UCSD-AML1 (cell line): ENCODE results near the gene TMEM256.

Experiments
- DNase-seq: peaks from one replicate; lab custom pipeline; 2025; ENCODE audit not compliant: unreplicated experiment; lab: John Stamatoyannopoulos, UW

TMEM256 gene

DNA sequence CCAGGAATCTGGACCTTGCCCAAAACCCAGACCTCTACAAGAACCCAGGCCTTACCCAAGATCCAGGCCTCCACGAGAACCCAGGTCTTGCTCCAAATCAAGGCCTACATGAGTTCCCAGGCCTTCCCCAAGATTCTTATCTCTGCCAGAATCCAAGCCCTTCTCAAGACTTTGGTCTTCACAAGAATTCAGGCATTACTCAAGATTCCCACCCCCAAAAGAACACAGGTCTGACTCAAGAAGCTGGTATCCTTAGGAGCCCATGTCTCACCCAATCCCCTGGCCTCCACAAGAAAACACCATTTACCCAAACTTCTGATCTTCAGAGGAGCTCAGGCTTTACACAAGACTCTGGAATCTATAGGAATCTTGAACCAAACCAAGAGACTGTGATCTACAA, 27.3 kb upstream of the TMEM256 start:
- no peak for DNase-seq

DNA sequence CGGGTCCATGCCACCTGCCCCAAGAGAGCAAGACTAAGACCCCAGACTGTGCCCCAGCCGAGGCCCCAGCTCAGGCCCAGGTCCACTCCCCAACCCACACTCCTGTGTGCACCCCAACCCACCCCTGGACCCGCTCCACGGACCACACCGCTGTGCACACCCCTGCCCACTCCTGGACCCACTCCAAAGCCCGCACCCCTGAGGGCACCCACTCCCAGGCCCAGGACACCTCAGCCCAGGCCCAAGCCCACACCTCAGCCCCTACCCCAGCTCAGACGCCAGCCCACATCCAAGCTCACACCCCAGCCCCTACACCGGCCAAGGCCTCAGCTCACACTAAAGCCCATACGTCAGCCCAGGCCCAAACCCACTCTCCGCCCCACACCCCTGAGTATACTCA, 25.8 kb upstream of the TMEM256 start:
- DNase-seq = no peak

DNA sequence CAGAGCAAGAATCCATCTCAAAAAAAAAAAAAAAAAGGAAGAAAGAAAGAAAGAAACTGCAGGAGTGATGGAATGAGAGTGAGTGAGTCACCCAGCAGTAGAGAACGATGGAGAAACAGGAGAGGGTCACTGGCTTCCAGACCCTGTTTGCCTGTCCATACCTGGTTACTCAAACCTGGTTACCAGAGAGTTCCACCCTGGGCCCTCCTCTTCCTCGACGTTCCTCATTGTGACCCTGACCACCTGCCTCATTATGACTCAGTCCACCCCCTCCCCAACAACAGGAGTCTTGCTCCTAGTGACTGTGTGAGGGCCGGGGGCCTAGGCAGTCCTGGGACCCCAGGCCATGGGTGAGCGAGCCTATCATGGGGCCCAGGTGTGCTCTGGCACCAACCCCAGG, 24.7 kb upstream of the TMEM256 start, which contains the start of gene SPEM3:
Gene SPEM3, plus strand, starts transcription at position 301 of the 400 bp plus-strand sequence. Its CDS starts 46 bp downstream, at position 347.
- DNase-seq = no peak

DNA sequence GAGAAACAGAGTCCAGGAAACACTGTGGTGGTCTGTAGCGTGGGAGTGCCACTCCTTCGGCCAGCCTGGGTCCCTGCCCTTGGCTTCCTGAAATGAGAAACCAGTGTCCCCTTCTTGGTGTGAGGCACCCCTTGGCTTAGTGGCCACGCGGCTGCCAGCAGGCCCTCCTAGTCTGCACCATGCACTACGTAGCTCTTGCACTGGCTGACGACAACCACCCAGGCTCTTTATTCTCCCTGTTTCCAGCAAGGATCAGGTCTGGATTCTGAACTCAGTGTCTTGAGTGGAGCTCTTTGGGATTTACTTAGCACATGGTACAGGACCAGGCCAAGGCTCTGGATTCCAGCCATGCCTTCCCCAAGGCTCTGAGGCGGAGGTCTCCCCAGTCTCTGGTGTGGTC, 23.7 kb upstream of the TMEM256 start:
- DNase-seq = no peak

DNA sequence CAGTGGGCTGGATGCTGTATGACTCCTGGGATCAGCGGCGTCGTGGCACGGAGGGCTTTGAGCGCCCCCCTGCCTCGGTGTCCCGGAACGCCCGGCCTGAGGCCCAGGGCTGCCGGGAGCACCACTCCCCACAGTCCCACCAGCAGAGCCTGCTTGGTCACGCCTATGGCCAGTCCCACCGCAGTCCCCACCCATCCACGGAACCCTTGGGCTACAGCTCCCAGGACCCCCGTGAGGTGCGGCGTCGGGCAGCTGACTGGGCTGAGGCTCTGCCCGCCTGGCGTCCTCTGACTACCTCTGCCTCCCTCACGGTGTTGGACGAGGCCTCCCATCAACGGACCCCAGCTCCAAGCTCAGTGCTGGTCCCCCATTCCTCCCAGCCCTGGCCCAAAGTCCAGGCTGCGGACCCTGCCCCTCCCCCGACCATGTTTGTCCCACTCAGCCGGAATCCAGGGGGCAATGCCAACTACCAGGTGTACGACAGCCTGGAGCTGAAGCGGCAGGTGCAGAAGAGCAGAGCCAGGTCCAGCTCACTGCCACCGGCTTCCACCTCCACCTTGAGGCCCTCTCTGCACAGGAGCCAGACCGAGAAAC, 23.1 kb upstream of the TMEM256 start:
- no peak for DNase-seq

DNA sequence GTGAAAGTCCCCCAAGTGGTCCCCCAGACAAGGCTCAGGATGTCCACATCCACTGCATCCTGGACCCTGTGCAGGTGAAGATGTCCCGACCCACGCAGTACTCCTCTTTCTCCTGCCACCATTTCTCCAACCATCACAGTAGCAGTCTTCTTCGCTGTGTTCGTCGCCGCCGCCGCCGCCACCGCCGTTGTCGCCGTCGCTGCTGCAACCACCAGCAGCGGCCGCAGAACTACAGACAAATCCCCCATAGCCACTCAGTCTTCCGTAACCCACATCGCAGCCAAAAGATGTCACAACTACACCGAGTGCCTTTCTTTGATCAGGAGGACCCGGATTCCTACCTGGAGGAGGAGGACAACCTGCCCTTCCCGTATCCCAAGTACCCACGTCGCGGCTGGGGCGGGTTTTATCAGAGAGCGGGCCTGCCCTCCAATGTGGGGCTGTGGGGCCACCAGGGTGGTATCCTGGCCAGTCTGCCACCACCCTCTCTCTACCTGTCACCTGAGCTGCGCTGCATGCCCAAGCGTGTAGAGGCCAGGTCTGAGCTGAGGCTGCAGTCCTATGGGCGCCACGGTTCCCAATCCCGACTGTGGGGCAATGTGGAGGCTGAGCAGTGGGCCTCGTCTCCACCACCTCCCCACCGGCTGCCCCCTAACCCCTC, 22.4 kb upstream of the TMEM256 start:
- DNase-seq = no peak

DNA sequence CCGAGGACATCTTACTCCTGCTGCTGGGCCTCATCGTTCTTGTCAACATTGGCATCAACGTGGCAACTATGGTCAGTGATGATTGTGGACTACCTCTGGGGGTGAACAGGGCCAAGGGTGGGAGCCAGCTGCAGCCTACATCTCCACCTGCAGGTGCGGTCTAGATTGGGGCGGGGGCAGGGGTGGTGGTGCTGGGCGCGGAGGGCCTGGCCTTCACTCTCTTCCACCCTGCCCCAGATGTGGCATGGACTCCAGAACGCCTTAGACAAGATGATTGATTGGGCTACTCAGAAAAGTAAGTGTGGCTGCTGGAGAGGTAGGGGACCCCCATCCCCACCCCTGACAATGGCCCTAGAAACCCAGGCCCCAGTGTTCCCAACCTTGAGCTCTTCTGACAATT, 21.9 kb upstream of the TMEM256 start:
- DNase-seq = no peak

DNA sequence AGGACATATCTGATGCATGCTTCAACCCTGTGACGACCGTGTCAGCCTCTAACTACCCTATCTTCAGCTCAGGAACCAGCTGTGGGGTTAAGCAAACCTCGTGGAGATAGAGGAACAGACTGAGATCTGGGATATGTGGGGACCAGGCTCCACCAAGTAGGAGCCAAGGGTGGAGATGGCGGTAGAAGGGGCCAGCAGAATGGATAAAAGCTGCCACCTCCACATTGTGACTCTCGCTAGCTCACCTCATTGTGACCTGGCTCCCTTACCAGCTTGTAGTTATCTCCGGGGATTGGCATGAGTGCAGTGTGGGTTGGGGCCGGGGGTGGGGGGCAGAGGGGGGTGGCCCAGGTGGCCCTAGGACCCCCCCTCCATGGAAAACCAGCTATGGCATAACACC, 21.4 kb upstream of the TMEM256 start, which contains the start of gene SPEM2:
Gene SPEM2, plus strand, starts transcription at position 301 of the 400 bp plus-strand sequence. Its CDS starts 73 bp downstream, at position 374.
- DNase-seq = no peak

DNA sequence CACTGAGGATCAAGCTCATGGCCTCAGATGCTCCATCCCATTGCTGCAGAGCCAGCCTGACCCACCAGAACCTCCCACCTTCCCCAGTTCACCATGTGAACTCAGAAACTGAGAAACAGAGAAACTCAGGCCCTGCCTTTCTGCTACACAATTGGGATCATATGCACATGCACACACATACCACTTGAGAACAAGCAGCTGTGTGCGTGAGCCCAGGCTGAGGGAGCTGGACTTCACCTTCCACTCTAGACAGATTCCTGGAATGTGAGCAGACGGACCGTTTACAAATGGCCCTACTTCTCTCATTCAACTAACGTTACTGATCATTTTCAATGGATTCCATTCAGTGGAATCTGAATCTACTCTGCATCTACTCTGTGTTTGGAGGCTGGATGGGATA, 19.8 kb upstream of the TMEM256 start:
- DNase-seq = no peak

DNA sequence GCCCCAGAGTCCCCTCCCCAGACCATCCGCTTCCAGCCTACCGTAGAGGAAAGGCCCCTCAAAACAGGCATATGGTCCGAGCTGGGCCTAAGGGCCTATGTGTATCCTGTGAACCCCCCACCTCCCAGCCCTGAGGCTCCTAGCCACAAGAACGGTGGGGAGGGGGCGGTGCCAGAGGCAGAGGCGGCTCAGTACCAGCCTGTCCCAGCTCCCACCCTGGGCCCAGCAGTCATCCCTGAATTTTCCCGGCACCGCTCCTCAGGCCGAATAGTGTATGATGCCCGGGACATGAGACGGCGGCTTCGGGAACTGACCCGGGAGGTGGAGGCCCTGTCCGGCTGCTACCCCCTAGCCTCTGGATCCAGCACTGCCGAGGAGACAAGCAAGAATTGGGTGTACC, 17.3 kb upstream of the TMEM256 start:
- DNase-seq = no peak

DNA sequence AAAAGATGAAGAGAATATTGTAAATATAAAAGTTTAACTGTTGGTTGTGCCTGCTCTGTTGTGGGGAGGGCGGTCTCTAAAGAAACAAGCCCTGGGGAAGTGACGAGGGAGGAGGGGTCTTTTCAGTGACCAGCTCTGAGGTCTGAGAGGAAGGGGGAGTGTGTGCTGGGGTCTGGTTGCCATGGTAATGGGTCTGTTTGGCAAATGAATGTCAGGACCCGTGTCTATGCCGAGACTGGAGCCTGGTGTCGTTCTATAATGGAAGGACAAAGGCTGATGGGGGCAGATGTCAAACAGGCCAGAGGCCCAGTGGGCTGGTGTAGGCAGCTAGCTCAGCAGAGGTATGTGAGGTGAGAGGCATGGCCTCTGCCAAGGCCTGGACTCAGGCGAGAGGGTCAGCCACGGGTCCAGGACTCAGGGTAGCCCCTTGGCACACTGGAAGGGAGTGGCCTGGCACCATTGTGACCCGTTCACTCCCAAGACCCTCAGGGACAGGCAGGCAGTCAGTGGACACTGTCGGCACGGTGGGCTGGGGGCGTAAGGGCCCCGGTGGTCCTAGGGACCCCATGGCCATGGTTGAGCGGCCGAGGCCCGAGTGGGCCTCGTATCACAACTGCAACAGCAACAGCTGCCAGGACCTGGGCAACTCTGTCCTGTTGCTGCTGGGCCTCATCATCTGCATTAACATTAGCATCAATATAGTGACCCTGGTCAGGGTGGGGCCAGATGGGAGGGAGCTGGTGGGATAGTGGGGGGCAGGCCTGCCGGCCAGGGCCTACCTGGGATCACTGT, 16.1 kb upstream of the TMEM256 start, which contains the start of gene SPEM1:
Gene SPEM1, plus strand, starts transcription at position 506 of the 792 bp plus-strand sequence. Its CDS starts 61 bp downstream, at position 567.
- no peak for DNase-seq

DNA sequence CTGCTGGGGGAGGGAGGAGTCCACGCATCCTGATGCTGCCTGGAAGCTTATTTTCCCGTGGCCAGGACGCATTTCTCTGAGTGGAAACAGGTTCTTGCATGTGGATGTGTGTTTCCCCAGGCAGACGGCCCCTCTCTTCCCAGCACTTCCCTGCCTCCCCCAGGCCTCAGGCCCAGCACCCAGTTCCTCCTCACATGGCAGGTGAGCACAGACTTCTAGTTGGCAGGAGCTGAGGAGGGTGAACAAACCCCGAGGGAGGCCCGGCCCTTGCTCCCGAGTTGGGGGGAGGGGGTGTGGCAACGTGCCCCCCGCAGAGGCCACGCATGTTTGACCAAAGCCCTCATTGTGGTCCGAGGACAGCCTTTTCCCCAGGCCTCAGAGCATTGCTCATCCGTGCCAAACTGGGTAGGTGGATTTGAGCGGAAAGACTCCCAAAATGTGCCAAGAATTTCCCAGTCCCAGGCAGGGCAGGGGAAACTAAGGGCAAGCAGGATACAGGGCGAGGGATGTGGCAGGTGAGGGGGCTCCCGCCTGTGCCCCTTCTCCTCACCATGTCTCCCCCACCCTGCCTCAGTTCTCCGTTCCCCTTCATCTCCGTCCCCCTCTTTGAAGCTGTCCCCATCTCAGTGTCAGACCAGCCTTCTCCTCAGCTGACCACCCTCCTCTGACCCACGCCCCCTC, 14.7 kb upstream of the TMEM256 start:
- DNase-seq = no peak

DNA sequence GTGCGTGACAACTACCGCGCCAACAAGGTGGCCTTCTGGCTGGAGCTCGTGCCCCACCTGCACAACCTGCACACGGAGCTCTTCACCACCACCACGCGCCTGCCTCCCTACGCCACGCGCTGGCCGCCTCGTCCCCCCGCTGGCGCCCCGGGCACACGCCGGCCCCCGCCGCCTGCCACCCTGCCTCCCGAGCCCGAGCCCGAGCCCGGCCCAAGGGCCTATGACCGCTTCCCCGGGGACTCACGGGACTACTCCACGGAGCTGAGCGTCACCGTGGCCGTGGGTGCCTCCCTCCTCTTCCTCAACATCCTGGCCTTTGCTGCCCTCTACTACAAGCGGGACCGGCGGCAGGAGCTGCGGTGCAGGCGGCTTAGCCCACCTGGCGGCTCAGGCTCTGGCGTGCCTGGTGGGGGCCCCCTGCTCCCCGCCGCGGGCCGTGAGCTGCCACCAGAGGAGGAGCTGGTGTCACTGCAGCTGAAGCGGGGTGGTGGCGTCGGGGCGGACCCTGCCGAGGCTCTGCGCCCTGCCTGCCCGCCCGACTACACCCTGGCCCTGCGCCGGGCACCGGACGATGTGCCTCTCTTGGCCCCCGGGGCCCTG, 13.3 kb upstream of the TMEM256 start:
- no peak for DNase-seq

DNA sequence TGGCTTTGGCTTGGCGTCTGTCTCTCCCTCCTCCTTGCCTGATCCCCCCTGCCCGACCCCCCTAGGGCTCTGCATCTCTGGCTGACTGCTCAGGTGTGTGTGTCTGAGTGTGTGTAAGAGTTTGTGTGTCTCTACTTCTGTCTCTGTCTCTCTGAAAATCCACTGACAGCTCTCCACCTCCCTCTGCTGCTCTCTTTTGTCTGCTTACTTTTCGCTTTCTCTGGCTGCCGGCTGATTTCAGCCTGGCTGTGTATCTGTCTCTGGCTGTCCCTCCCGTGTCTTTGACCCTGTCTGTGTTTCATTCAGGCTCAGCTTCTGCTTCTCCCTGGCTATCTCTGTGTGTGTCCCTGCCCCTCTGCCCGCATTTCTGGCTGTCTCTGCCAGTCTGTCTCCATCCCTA, 12.4 kb upstream of the TMEM256 start:
- no peak for DNase-seq

DNA sequence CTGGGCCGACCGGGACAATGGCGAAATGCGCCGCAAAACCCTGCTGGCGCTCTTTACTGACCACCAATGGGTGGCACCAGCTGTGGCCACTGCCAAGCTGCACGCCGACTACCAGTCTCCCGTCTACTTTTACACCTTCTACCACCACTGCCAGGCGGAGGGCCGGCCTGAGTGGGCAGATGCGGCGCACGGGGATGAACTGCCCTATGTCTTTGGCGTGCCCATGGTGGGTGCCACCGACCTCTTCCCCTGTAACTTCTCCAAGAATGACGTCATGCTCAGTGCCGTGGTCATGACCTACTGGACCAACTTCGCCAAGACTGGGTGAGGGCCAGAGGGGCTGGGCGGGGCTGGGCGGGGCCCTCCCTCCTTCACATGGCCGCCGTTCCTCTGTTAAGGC, 11.9 kb upstream of the TMEM256 start:
- no peak for DNase-seq

DNA sequence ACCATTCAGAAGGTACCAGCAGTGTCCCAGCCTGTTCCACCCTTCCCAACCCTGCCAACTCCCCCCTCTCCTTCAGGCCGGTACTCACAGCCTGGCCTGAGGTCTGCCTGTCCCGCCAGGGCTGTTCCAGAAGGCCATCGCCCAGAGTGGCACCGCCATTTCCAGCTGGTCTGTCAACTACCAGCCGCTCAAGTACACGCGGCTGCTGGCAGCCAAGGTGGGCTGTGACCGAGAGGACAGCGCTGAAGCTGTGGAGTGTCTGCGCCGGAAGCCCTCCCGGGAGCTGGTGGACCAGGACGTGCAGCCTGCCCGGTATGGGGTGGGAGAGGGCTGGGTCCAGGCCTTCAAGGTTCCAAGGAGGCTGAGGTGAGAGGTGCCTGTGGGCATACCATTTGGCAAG, 10.9 kb upstream of the TMEM256 start:
- no peak for DNase-seq

DNA sequence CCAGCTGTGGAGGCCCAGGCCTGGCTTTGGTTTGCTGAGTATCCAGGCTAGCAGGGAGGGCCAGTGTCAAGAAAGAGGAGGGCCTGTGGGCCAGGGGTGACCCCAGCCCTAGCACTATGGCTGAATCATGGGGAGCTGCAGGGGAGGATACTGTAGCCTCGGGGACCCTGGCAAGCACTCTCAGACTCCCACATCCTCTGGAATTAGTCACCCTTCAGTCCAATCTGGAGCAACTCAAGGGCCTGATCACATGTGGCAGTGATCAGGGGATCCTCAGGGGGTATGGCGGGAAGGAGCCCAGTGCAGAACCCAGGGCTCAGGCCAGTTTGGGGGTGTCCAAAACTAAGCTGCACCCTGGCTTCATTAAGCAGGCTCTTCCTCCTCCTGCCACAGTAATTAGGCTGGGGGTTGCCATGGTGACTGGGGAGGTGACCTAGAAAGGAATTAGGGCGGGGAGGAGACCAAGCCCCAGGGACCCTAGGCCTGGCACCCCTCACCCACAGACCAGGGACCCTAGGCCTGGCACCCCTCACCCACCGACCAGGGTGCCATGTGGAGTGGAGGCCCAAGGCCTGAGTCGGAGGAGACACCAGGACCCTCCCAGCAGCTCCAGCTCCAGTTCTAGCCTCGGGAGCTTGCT, 9.6 kb upstream of the TMEM256 start:
- DNase-seq = no peak

DNA sequence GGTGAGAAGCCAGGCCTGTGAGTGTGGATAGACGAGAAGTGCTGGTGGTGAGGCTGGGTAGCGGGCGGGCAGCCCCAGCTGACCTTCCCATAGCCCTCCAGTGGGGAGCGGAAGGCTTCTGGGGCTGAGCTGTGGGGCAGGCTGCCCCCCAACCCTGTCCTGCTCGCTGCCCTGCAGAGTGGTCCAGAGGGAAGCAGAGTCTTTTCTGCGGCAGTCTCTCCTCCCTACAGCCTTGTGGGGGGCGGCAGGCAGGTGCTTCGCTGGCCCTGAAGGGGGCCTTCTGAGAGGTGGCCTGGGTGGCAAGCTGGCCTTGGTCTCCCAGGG, 7.5 kb upstream of the TMEM256 start:
- no peak for DNase-seq

DNA sequence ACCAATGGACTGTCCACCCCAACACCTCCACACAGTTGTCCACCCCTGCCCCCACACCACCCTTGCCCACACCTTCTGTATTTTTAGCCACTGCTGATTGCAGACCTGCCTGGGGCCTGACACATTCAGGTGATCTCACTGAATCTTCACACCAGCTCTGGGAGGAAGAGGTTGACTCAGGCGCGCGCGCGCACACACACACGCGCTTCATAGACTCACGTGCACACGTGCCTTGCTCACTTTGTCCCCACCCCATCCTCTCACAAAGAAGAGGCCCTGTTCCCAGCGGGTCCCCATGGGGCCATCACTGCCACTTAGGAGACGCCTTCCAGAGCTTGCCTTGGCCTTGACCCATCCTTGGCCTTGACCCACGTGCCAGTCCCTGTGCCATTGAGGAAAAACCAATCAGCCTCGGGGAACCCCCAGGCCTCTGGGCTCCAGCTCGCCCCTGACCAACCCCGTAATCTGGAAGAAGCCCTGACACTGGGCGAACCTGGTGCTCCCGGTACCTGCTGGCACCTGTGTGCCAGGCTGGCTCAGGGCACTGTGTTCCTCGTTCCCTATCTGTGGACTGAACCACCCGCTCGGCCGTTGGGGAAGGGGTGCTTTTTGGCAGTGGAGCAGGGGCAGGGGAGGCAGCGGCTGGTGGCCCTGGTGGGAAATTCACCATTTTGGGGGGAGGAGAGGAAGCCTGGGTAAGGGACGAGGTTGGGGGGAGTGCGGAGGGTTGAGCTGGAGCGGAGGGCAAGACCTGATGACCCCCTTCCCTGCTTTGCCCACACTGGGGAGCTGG, 6.9 kb upstream of the TMEM256 start:
- DNase-seq = no peak

DNA sequence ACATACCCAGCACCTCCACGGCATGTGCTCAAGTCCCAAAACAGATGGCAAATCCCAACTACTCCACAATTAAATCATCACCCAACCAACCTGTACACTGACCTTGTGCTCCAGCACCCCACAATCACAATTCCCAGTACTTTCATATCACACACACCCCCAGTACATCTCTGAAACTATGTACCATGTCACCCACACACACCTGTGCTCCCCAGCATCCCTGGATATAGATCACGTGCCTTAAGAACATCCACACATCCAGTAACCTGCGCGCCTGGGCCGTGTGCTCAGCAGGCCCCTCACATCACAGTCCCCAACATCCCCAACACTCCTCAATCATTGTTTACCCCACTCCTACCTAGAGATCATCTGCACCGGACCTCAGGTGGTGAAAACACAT, 5.8 kb upstream of the TMEM256 start:
- no peak for DNase-seq
